Mesothelial cell of epicardium (in vitro differentiated cells): ENCODE measurements around the gene MCEMP1. TPM values are rescaled to one million over a fixed set of nuclear protein-coding genes. Genes with fewer than 3 reads are reported as not detected.
A peak's percentile ranks its signal among the peaks of the same experiment; 100 is the strongest.

ENCODE experiments used
- DNase-seq, 2 experiments: peaks; one replicate each; pipeline ENCODE4 v3.0.0; 2021; ENCODE audit warnings: low spot score in 2 of 2; ENCODE audit not compliant: unreplicated experiment in 2 of 2
- H3K27ac Mint-ChIP-seq: 2 replicates; pipeline ENCODE4 v1.8.0; 2021; ENCODE audit warnings: mixed read lengths
- H3K27me3 Mint-ChIP-seq: 2 replicates; pipeline ENCODE4 v1.8.0; 2021; ENCODE audit warnings: low read depth, mixed read lengths
- H3K36me3 Mint-ChIP-seq: 2 replicates; pipeline ENCODE4 v1.8.0; 2021; ENCODE audit warnings: mixed read lengths
- H3K4me1 Mint-ChIP-seq: 2 replicates; pipeline ENCODE4 v1.8.0; 2021; ENCODE audit warnings: mixed read lengths
- H3K4me3 Mint-ChIP-seq: 2 replicates; pipeline ENCODE4 v1.8.0; 2021; ENCODE audit warnings: mild to moderate bottlenecking, moderate library complexity, mixed read lengths
- H3K9me3 Mint-ChIP-seq: 2 replicates; pipeline ENCODE4 v1.8.0; 2021; ENCODE audit warnings: mixed read lengths
- total RNA-seq: library from RNA; stranded (reverse); gene quantifications from 3 replicates; pipeline ENCODE4 v1.2.1, GENCODE V29; 2021
- TF ChIP-seq, protein P1 (sequence below): fragments of 200-600 bp; sonication (generic); IDR thresholded peaks from one replicate; pipeline ENCODE4 v1.5.0; 2021; ENCODE audit warnings: antibody characterized with exemption; ENCODE audit not compliant: unreplicated experiment

MCEMP1 gene
- total RNA-seq, 1 donor from 2014 or later: not detected

GRCh38 chr19:7662657-7663056 is 14.2 kb upstream of the MCEMP1 start:
- Mint-ChIP-seq H3K27ac (no peak overlapping the region), H3K27me3 (peaks cover 48% of the 10 kb centered on the region), H3K36me3 (no peaks in the 10 kb centered on the region), H3K4me1 (no peaks in the 10 kb centered on the region), H3K9me3 (no peaks in the 10 kb centered on the region), H3K4me3 (no peak overlapping the region)
- DNase-seq: no peak
- TF ChIP-seq, protein P1, sequence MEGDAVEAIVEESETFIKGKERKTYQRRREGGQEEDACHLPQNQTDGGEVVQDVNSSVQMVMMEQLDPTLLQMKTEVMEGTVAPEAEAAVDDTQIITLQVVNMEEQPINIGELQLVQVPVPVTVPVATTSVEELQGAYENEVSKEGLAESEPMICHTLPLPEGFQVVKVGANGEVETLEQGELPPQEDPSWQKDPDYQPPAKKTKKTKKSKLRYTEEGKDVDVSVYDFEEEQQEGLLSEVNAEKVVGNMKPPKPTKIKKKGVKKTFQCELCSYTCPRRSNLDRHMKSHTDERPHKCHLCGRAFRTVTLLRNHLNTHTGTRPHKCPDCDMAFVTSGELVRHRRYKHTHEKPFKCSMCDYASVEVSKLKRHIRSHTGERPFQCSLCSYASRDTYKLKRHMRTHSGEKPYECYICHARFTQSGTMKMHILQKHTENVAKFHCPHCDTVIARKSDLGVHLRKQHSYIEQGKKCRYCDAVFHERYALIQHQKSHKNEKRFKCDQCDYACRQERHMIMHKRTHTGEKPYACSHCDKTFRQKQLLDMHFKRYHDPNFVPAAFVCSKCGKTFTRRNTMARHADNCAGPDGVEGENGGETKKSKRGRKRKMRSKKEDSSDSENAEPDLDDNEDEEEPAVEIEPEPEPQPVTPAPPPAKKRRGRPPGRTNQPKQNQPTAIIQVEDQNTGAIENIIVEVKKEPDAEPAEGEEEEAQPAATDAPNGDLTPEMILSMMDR: no peak

- peaks cover 51% of the 10 kb centered on the region for H3K27me3 Mint-ChIP-seq
- no peaks in the 10 kb centered on the region for H3K9me3 Mint-ChIP-seq
- TF ChIP-seq, protein P1: no peak
- no peak overlapping the region for H3K4me3 Mint-ChIP-seq
- no peak for DNase-seq
- no peaks in the 10 kb centered on the region for H3K36me3 Mint-ChIP-seq
- H3K4me1 Mint-ChIP-seq: no peaks in the 10 kb centered on the region
- H3K27ac Mint-ChIP-seq: no peak overlapping the region
Measured at GRCh38 chr19:7663706-7664105, 13.2 kb upstream of the MCEMP1 start.

DNA sequence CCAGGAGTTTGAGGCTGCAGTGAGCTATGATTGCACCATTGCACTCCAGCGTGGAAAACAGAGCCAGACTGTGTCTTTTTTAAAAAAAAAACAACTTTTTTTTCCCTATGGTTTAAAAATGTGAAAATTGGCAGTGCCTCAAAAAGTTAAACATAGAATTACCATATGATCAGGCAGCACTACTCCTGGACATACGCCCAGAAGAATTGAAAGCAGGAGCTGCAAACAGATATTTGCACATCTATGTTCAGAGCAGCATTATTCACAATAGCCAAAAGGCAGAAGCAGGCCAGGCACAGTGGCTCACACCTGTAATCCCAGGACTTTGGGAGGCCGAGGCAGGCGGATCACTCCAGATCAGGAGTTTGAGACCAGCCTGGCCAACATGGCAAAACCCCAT is 11.8 kb upstream of the MCEMP1 start:
- Mint-ChIP-seq H3K27me3 (peaks cover 57% of the 10 kb centered on the region), H3K4me1 (no peaks in the 10 kb centered on the region), H3K27ac (no peak overlapping the region), H3K9me3 (no peaks in the 10 kb centered on the region), H3K4me3 (no peak overlapping the region), H3K36me3 (no peaks in the 10 kb centered on the region)
- TF ChIP-seq, protein P1: no peak
- DNase-seq: no peak

GRCh38 chr19:7668842-7669241 is 8.0 kb upstream of the MCEMP1 start, which contains the start of gene RETN:
Gene RETN, plus strand, starts transcription at chr19:7669049. Its CDS starts 278 bp downstream, at chr19:7669327.
- Mint-ChIP-seq H3K36me3 (no peaks in the 10 kb centered on the region), H3K27me3 (peaks cover 80% of the 10 kb centered on the region), H3K4me1 (no peaks in the 10 kb centered on the region), H3K27ac (no peak within 1 kb of the TSS), H3K9me3 (peaks cover under 1% of the 10 kb centered on the region), H3K4me3 (peak within 1 kb of the TSS; percentile 3)
- DNase-seq: no peak
- TF ChIP-seq, protein P1: no peak

GRCh38 chr19:7669641-7670040 is 7.2 kb upstream of the MCEMP1 start:
- Mint-ChIP-seq H3K27me3 (peaks cover 88% of the 10 kb centered on the region), H3K36me3 (no peaks in the 10 kb centered on the region), H3K4me3 (no peak overlapping the region), H3K4me1 (no peaks in the 10 kb centered on the region), H3K9me3 (peaks cover 3% of the 10 kb centered on the region), H3K27ac (no peak overlapping the region)
- TF ChIP-seq, protein P1: no peak
- no peak for DNase-seq
